Measurements from ENCODE around the gene TPH1.

DNA sequence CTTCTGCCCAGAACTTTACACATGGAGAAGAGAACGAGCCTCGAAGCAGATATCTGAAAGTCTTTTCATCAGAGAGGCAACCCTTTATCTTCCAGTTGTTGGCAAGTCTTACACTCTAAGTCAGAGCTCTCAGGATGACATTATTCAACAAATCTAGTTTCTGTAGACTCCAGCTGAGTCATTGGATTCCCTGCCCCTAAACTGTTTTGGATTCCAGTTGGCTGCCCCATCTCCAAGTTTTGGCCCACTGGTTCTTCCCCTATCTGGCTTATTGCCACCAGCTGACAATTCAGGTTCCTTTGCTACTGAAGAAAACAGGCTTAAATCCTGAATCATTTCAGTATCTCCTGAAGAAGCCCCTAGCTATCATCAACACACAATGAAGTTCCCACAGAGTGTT lies 45.7 kb upstream of the TPH1 start:
- TF ChIP-seq, protein P1, sequence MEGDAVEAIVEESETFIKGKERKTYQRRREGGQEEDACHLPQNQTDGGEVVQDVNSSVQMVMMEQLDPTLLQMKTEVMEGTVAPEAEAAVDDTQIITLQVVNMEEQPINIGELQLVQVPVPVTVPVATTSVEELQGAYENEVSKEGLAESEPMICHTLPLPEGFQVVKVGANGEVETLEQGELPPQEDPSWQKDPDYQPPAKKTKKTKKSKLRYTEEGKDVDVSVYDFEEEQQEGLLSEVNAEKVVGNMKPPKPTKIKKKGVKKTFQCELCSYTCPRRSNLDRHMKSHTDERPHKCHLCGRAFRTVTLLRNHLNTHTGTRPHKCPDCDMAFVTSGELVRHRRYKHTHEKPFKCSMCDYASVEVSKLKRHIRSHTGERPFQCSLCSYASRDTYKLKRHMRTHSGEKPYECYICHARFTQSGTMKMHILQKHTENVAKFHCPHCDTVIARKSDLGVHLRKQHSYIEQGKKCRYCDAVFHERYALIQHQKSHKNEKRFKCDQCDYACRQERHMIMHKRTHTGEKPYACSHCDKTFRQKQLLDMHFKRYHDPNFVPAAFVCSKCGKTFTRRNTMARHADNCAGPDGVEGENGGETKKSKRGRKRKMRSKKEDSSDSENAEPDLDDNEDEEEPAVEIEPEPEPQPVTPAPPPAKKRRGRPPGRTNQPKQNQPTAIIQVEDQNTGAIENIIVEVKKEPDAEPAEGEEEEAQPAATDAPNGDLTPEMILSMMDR (IDR thresholded peaks at IDR 0.05; ENCODE audit: low read depth, low read length), result no peak
- TF ChIP-seq EZH2phosphoT487 (IDR thresholded peaks at IDR 0.05; ENCODE audit: low read depth), result no peak

Data from OCI-LY3 (cell line).